HUES64 (cell line): ENCODE results near the gene CMPK2.
A peak's percentile ranks its signal among the peaks of the same experiment; 100 is the strongest.

ENCODE experiments used
- H3K27ac ChIP-seq: 2 replicates; pipeline ENCODE4 v1.7.0; 2013; ENCODE audit warnings: low read depth, low read length, inconsistent platforms
- H3K27me3 ChIP-seq: 2 replicates; pipeline ENCODE4 v1.6.1; 2013; ENCODE audit warnings: mild to moderate bottlenecking, low read length; ENCODE audit not compliant: insufficient read depth
- H3K36me3 ChIP-seq: 2 replicates; pipeline ENCODE4 v1.6.1; 2013; ENCODE audit warnings: mild to moderate bottlenecking, low read length; ENCODE audit not compliant: insufficient read depth
- H3K4me1 ChIP-seq: 2 replicates; pipeline ENCODE4 v1.6.1; 2013; ENCODE audit warnings: mild to moderate bottlenecking, low read length, moderate library complexity; ENCODE audit not compliant: insufficient read depth
- H3K4me3 ChIP-seq: 2 replicates; pipeline ENCODE4 v1.5.1; 2013; ENCODE audit warnings: mild to moderate bottlenecking, low read length, moderate library complexity
- H3K9ac ChIP-seq: 2 replicates; pipeline ENCODE4 v1.6.1; 2013; ENCODE audit warnings: mild to moderate bottlenecking, low read depth, low read length
- H3K9me3 ChIP-seq: 2 replicates; pipeline ENCODE4 v1.6.1; 2013; ENCODE audit warnings: low read depth, low read length; ENCODE audit not compliant: insufficient read depth
- WGBS: fragments of 150-250, 120-280 bp; methylation state at CpG from one replicate; pipeline ENCODE4 v1.1.7; 2013; ENCODE audit warnings: missing lambda C conversion rate; 5-methylcytosine and 5-hydroxymethylcytosine counted together

CMPK2 gene

GRCh38 chr2:6820903-6821584 is 44.7 kb downstream of the CMPK2 start:
- no peaks in the 10 kb centered on the region for H3K36me3 ChIP-seq
- H3K27ac ChIP-seq, result no peak overlapping the region
- H3K9me3 ChIP-seq, result no peaks in the 10 kb centered on the region
- H3K4me1 ChIP-seq, result peaks cover 6% of the 10 kb centered on the region; the same call in 1 of the 2 replicates
- no peak overlapping the region for H3K9ac ChIP-seq
- WGBS, result 92% methylated on average over 21 of the region's 21 CpGs
- no peak overlapping the region for H3K4me3 ChIP-seq
- no peaks in the 10 kb centered on the region; the same call in 1 of the 2 replicates for H3K27me3 ChIP-seq

GRCh38 chr2:6820236-6820635 is 45.5 kb downstream of the CMPK2 start:
- H3K27ac ChIP-seq, result no peak overlapping the region
- no peaks in the 10 kb centered on the region; the same call in 1 of the 2 replicates for H3K27me3 ChIP-seq
- peaks cover 6% of the 10 kb centered on the region; the same call in 1 of the 2 replicates for H3K4me1 ChIP-seq
- no peaks in the 10 kb centered on the region for H3K9me3 ChIP-seq
- H3K9ac ChIP-seq, result no peak overlapping the region
- 74% methylated on average over 5 of the region's 5 CpGs for WGBS
- H3K36me3 ChIP-seq, result no peaks in the 10 kb centered on the region
- H3K4me3 ChIP-seq, result no peak overlapping the region

DNA sequence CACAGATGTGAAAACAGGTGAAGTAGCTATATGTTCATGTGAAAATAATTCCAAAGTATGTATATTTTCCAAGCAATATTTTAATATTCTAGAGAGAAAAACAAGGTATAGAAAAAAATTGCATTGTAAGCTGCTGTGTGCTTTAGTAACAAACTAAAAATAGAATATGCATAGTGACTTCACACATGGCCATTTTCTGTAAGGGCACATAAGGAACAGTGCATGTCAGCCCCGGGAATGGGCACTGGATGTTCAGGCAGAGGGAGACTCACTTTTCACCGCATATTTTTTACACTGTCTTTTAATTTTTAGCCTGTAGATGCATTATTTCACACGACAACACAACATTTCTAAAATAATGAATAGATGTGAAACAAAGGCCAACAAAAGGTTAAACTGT is 46.0 kb downstream of the CMPK2 start:
- H3K4me3 ChIP-seq, result no peak overlapping the region
- H3K27ac ChIP-seq, result no peak overlapping the region
- H3K36me3 ChIP-seq, result no peaks in the 10 kb centered on the region
- H3K9ac ChIP-seq, result no peak overlapping the region
- H3K9me3 ChIP-seq, result no peaks in the 10 kb centered on the region
- H3K27me3 ChIP-seq, result no peaks in the 10 kb centered on the region; the same call in 1 of the 2 replicates
- H3K4me1 ChIP-seq, result peaks cover 6% of the 10 kb centered on the region; the same call in 1 of the 2 replicates
- WGBS, result 98% methylated on average over 2 of the region's 3 CpGs

- no peak overlapping the region for H3K27ac ChIP-seq
- H3K36me3 ChIP-seq, result no peaks in the 10 kb centered on the region
- no peak overlapping the region for H3K4me3 ChIP-seq
- H3K27me3 ChIP-seq, result peaks cover 2% of the 10 kb centered on the region
- H3K9me3 ChIP-seq, result no peaks in the 10 kb centered on the region
- 87% methylated on average over 5 of the region's 5 CpGs for WGBS
- H3K9ac ChIP-seq, result no peak overlapping the region
- H3K4me1 ChIP-seq, result no peaks in the 10 kb centered on the region
Observed at GRCh38 chr2:6818012-6818411, 47.7 kb downstream of the CMPK2 start.

GRCh38 chr2:6814869-6815268 is 50.8 kb downstream of the CMPK2 start:
- Histone ChIP-seq H3K4me3 (no peak overlapping the region), H3K9ac (no peak overlapping the region), H3K4me1 (no peaks in the 10 kb centered on the region; the same call in 1 of the 2 replicates), H3K27me3 (peaks cover 5% of the 10 kb centered on the region), H3K9me3 (no peaks in the 10 kb centered on the region), H3K36me3 (no peaks in the 10 kb centered on the region), H3K27ac (no peak overlapping the region)
- 100% methylated on average over 4 of the region's 5 CpGs for WGBS

DNA sequence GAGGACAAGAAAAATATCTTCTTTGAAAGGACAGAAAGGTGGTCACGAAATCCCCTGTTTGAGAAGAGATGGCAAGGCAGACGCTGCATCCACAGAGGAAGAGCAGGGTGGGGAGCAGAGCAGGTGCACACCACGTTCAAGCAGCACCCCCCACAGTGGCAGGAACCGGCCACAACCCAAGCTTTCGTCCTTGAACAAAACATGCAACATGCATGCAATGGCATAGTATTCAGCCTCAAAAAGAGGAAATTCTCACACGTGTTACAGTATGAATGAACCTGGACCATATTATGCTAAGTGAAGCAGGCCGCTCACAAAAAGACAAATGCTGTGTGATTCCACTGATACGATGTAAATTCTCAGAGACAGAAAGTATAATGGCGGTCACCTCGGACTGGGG is 51.4 kb downstream of the CMPK2 start:
- no peaks in the 10 kb centered on the region; the same call in 1 of the 2 replicates for H3K4me1 ChIP-seq
- H3K36me3 ChIP-seq, result no peaks in the 10 kb centered on the region
- no peak overlapping the region for H3K27ac ChIP-seq
- WGBS, result 92% methylated on average over 10 of the region's 10 CpGs
- no peak overlapping the region for H3K9ac ChIP-seq
- H3K27me3 ChIP-seq, result peaks cover 7% of the 10 kb centered on the region
- no peaks in the 10 kb centered on the region for H3K9me3 ChIP-seq
- H3K4me3 ChIP-seq, result no peak overlapping the region

GRCh38 chr2:6813573-6813972 is 52.1 kb downstream of the CMPK2 start:
- H3K9ac ChIP-seq, result no peak overlapping the region
- WGBS, result 95% methylated on average over 2 of the region's 2 CpGs
- peaks cover 11% of the 10 kb centered on the region for H3K27me3 ChIP-seq
- H3K9me3 ChIP-seq, result no peaks in the 10 kb centered on the region
- H3K4me3 ChIP-seq, result no peak overlapping the region
- no peak overlapping the region for H3K27ac ChIP-seq
- no peaks in the 10 kb centered on the region for H3K36me3 ChIP-seq
- no peaks in the 10 kb centered on the region; the same call in 1 of the 2 replicates for H3K4me1 ChIP-seq

DNA sequence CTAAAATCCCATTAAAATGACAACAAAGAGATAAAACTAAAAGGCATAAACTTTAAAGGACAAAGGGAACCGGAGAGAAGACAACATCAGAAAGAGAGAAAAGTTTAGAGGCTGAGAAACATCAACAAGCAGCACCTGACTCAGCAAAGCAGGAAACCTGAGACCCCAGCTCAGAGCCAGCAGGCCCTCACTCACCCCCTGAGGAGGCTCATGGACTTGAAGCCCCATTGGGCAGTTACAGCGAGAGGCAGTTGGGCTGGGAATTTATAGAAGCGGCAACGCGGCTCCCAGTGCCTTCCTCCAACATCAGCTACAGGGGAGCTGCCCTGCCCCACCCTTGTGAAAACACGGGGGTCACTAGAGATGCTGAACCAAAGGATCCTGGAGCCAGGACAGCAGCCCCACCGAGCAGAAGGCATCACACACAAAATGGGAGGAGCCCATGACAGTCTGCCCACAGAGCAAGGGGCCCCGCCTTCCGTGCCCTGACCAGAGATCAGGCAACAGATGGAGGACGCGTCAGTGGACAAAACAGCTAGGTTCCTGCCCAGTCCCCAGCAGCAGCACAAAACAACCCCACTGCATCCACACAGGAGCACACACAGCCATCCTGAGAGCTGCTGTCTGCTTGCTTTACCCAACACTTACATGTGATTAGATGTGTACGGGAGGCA is 52.7 kb downstream of the CMPK2 start:
- H3K9ac ChIP-seq, result no peak overlapping the region
- H3K36me3 ChIP-seq, result no peaks in the 10 kb centered on the region
- peaks cover 16% of the 10 kb centered on the region for H3K27me3 ChIP-seq
- no peaks in the 10 kb centered on the region; the same call in 1 of the 2 replicates for H3K4me1 ChIP-seq
- H3K27ac ChIP-seq, result no peak overlapping the region
- H3K4me3 ChIP-seq, result no peak overlapping the region
- no peaks in the 10 kb centered on the region for H3K9me3 ChIP-seq
- 82% methylated on average over 12 of the region's 12 CpGs for WGBS

DNA sequence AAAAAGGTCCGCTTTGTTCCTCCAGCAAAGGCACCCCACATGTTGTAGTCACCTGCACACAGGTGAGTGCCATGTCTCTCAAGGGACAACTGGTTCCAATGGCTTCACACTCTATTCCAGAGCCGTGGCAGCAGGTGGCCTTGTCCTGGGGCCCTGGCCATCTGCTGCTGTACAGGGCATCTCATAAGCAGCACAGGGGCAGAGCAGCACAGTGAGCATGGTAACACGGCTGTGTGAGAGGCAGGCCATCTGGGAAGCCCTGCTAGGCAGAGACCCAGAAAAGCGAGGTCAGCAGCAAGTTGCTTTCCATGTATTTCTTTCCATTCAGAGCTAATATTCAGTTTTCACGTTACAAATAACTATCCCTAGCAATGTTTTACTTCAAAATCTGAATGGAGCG is 54.7 kb downstream of the CMPK2 start:
- 93% methylated on average over 6 of the region's 6 CpGs for WGBS
- no peaks in the 10 kb centered on the region for H3K36me3 ChIP-seq
- H3K4me3 ChIP-seq, result no peak overlapping the region
- peaks cover 13% of the 10 kb centered on the region for H3K4me1 ChIP-seq
- peaks cover 33% of the 10 kb centered on the region for H3K27me3 ChIP-seq
- no peaks in the 10 kb centered on the region for H3K9me3 ChIP-seq
- H3K9ac ChIP-seq, result no peak overlapping the region
- no peak overlapping the region for H3K27ac ChIP-seq

DNA sequence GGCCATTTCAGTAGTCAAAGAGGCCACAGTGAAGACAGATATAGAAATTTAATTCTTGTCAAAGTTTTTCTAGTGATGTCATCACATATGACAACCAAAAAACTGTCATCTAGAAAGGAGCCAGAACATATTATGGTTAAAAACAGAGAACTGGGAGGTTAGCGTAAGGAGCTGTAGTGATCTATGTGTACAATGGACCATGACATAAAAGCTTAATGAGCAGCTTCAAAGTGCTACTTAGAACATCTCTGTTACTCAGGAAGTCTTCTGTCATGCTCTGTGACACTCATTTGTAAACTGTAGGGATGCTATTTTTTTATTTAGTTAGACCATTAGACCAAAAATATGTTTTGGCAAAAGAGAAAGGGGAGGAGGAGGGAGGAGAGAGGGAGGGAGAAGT is 57.3 kb downstream of the CMPK2 start:
- Histone ChIP-seq H3K9me3 (no peaks in the 10 kb centered on the region), H3K4me1 (peaks cover 37% of the 10 kb centered on the region), H3K9ac (no peak overlapping the region), H3K27ac (no peak overlapping the region), H3K27me3 (peaks cover 54% of the 10 kb centered on the region), H3K4me3 (no peak overlapping the region), H3K36me3 (no peaks in the 10 kb centered on the region)
- 92% methylated on average over 1 of the region's 1 CpG for WGBS

DNA sequence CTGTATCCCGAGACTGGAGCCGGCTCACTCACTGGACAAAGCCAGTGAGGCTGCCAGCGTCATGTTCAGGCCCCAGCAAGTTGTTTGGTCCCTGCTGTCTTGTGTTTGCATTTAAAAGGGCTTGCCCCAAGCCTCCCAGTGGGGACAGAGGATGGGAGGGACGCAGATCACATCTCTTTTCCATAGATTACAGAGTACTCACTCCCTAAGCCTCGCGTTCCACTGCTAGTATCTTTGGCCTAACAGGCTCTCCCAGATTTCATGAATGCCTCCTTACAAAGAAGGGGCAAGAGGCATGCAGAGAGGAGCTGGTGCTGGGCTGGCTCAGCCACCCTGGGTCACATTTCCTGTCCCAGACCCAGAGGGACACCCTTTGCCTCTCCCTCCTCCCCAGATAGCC is 59.1 kb downstream of the CMPK2 start:
- Histone ChIP-seq H3K4me3 (no peak overlapping the region), H3K9ac (no peak overlapping the region), H3K4me1 (peaks cover 41% of the 10 kb centered on the region), H3K36me3 (no peaks in the 10 kb centered on the region), H3K9me3 (no peaks in the 10 kb centered on the region), H3K27me3 (peaks cover 52% of the 10 kb centered on the region), H3K27ac (peak overlapping the region; percentile 26; the same call in 1 of the 2 replicates)
- 3% methylated on average over 6 of the region's 6 CpGs for WGBS
